Spleen (tissue), 11 donors: Measurements from ENCODE around the gene CD300C. TPM values are rescaled to one million over a fixed set of nuclear protein-coding genes. Genes with fewer than 3 reads are reported as not detected.
"Not testable (repeated sequence)": the region's sequence is repeated elsewhere in the genome, so short reads cannot be mapped to it uniquely, and the experiment has no call there.

Source experiments
- DNase-seq: peaks from one replicate; pipeline ENCODE4 v3.0.0-alpha.2; 2020
- H3K27ac ChIP-seq, 8 donors: fragments of 200-600 bp; sonication (generic) in 7 of 8; 1 replicate in 4 of 8; 2 replicates in 4 of 8; pipeline versions ENCODE4 v1.5.0 to v1.8.0; 2016 to 2021; ENCODE audit warnings: inconsistent platforms in 4 of 8, mild to moderate bottlenecking in 4 of 8, moderate library complexity in 1 of 8
- H3K27me3 ChIP-seq, 7 donors: fragments of 200-600 bp; sonication (generic) in 6 of 7; replicated peaks in 1 of 7; 1 replicate in 4 of 7; 2 replicates in 3 of 7; pipeline versions ENCODE4 v1.5.0 to v1.8.0; 2016 to 2021; ENCODE audit warnings: inconsistent platforms in 3 of 7, mild to moderate bottlenecking in 1 of 7
- H3K36me3 ChIP-seq, 6 donors: fragments of 200-600 bp; sonication (generic) in 5 of 6; 1 replicate in 4 of 6; 2 replicates in 2 of 6; pipeline versions ENCODE4 v1.5.0 to v1.8.0; 2016 to 2021; ENCODE audit warnings: inconsistent platforms in 2 of 6
- H3K4me1 ChIP-seq, 6 donors: fragments of 200-600 bp; sonication (generic) in 5 of 6; 1 replicate in 3 of 6; 2 replicates in 3 of 6; pipeline versions ENCODE4 v1.5.0 to v1.8.0; 2016 to 2021; ENCODE audit warnings: inconsistent platforms in 3 of 6
- H3K4me3 ChIP-seq, 8 donors: fragments of 200-600 bp; sonication (generic) in 7 of 8; 1 replicate in 4 of 8; 2 replicates in 4 of 8; pipeline versions ENCODE4 v1.5.0 to v1.8.0; 2016 to 2021; ENCODE audit warnings: inconsistent platforms in 4 of 8, mild to moderate bottlenecking in 4 of 8, moderate library complexity in 2 of 8
- H3K9me3 ChIP-seq, 8 donors: fragments of 200-600 bp; sonication (generic) in 7 of 8; 1 replicate in 4 of 8; 2 replicates in 4 of 8; pipeline versions ENCODE4 v1.5.0 to v1.8.0; 2016 to 2021; ENCODE audit warnings: inconsistent platforms in 4 of 8
- CTCF ChIP-seq, 11 experiments: fragments of 200-600 bp in 7 of 11; fragments of 450-650 bp in 4 of 11; sonication (generic) in 4 of 11; IDR thresholded peaks in 8 of 11; conservative IDR thresholded peaks in 3 of 11; 1 replicate in 7 of 11; 2 replicates in 4 of 11; pipeline versions ENCODE4 v1.4.0 to v1.8.0; 2016 to 2021; ENCODE audit warnings: antibody characterized with exemption in 11 of 11, inconsistent platforms in 4 of 11, mild to moderate bottlenecking in 1 of 11
- POLR2A ChIP-seq, 3 donors: fragments of 450-650 bp; IDR thresholded peaks; one replicate each; pipeline ENCODE4 v1.5.1; 2017; ENCODE audit warnings: antibody characterized with exemption in 3 of 3, mild to moderate bottlenecking in 1 of 3
- POLR2AphosphoS5 ChIP-seq, 3 donors: sonication (generic); formaldehyde crosslinking; IDR thresholded peaks; one replicate each; pipeline ENCODE4 v1.5.1; 2017; ENCODE audit warnings: antibody characterized with exemption in 3 of 3
- WGBS, 5 donors: extraction: QIAGEN DNeasy Blood & Tissue Kit in 3 of 5; methylation state at CpG; one replicate each; pipeline versions ENCODE4 v1.1.5 to v1.1.7; 2013 to 2018; 5-methylcytosine and 5-hydroxymethylcytosine counted together
- intact Hi-C: fragments of 100-400 bp; cut with DNase I; formaldehyde crosslinking; loops from one replicate; pipeline ENCODE4 v1.15.0; 2023; ENCODE audit warnings: low total_unique reads
- polyA plus RNA-seq, 3 donors: library from polyadenylated mRNA; stranded (reverse); fragments of 200-250 nt; gene quantifications; one replicate each; pipeline ENCODE4 v1.2.1, GENCODE V29; 2013
- total RNA-seq, 7 donors: library from RNA; depleted of rRNA in 3 of 7; stranded (reverse); fragments of >200 nt in 3 of 7; fragmentation: NEBNext Ultra II Directional in 4 of 7; extraction: Animal tissue kit (Norgen Biotek cat#: 25700) in 4 of 7; gene quantifications; one replicate each; pipeline versions ENCODE4 v1.1.0 to v1.2.1, GENCODE V29; 2016 to 2021
- donor health status: healthy with polysubstance abuse.
- donor health status: DM: no; HTN: no; CAD: no; lungs with moderate emphysema.
- donor health status: DM: no; HTN: no; CAD: no.
- donor health status: Bipolar disorder and iron deficiency.
- donor health status: healthy.
- donor health status: DM: no; HTN: no; CAD: no.
- donor health status: DM: yes; HTN: yes; CAD: no.

Gene CD300C
- total and polyA plus RNA-seq, 10 donors = 0.96 to 10.3 (median 5.0) TPM

- peaks cover 0 to 2% (median 0%) of the 10 kb centered on the region in 8 donors for H3K9me3 ChIP-seq
- TF ChIP-seq POLR2AphosphoS5 (IDR thresholded peaks at IDR 0.05) (no peak), POLR2A (IDR thresholded peaks at IDR 0.05) (no peak), CTCF (IDR thresholded peaks at IDR 0.05 in 8 of 11, conservative IDR thresholded peaks at IDR 0.05 in 3 of 11) (no peak)
- H3K36me3 ChIP-seq = no peaks in the 10 kb centered on the region
- 67 to 83% (median 80%) methylated on average over 9 of the region's 9 CpGs for WGBS, 5 donors
- H3K27ac ChIP-seq = no peak overlapping the region
- DNase-seq = no peak
- intact Hi-C loops = no loop called here
- no peak overlapping the region for H3K4me3 ChIP-seq
- H3K4me1 ChIP-seq = peaks cover 0 to 13% (median 8%) of the 10 kb centered on the region in 6 donors
- H3K27me3 ChIP-seq = peaks cover 0 to 31% (median 0%) of the 10 kb centered on the region in 7 donors
Observed at GRCh38 chr17:74578979-74579378, 33.1 kb upstream of the CD300C start.

- Histone ChIP-seq H3K4me3 (no peak overlapping the region), H3K9me3 (no peaks in the 10 kb centered on the region), H3K27ac (no peak overlapping the region), H3K27me3 (peaks cover 0 to 45% (median 0%) of the 10 kb centered on the region in 7 donors), H3K36me3 (no peaks in the 10 kb centered on the region), H3K4me1 (peaks cover 0 to 11% (median 1%) of the 10 kb centered on the region in 6 donors)
- intact Hi-C loops = no loop called here
- 63 to 73% (median 69%) methylated on average over 5 of the region's 5 CpGs for WGBS, 5 donors
- no peak for TF ChIP-seq POLR2AphosphoS5 (IDR thresholded peaks at IDR 0.05)
- TF ChIP-seq CTCF (IDR thresholded peaks at IDR 0.05 in 8 of 11, conservative IDR thresholded peaks at IDR 0.05 in 3 of 11) = no peak
- TF ChIP-seq POLR2A (IDR thresholded peaks at IDR 0.05) = no peak
- no peak for DNase-seq
Observed at GRCh38 chr17:74574489-74575142, 28.7 kb upstream of the CD300C start.

GRCh38 chr17:74573635-74574034, 27.7 kb upstream of the CD300C start:
- intact Hi-C loops, H3K27ac ChIP-seq, H3K36me3 ChIP-seq, H3K4me3 ChIP-seq, DNase-seq, H3K9me3 ChIP-seq: not testable (repeated sequence)
- peaks cover 0 to 14% (median 0%) of the 10 kb centered on the region in 6 donors for H3K4me1 ChIP-seq
- peaks cover 0 to 46% (median 0%) of the 10 kb centered on the region in 7 donors for H3K27me3 ChIP-seq

- Histone ChIP-seq H3K4me3 (no peak overlapping the region), H3K36me3 (no peaks in the 10 kb centered on the region), H3K9me3 (no peaks in the 10 kb centered on the region), H3K27me3 (peaks cover 0 to 48% (median 0%) of the 10 kb centered on the region in 7 donors), H3K27ac (no peak overlapping the region), H3K4me1 (peaks cover 0 to 14% (median 0%) of the 10 kb centered on the region in 6 donors)
- no peak for DNase-seq
- TF ChIP-seq POLR2A (IDR thresholded peaks at IDR 0.05) (no peak), POLR2AphosphoS5 (IDR thresholded peaks at IDR 0.05) (no peak), CTCF (IDR thresholded peaks at IDR 0.05 in 8 of 11, conservative IDR thresholded peaks at IDR 0.05 in 3 of 11) (no peak)
- intact Hi-C loops = no loop called here
- 71 to 93% (median 90%) methylated on average over 3 of the region's 3 CpGs for WGBS, 5 donors
Observed at GRCh38 chr17:74573169-74573568, 27.3 kb upstream of the CD300C start.
